GM13977 (cell line): Measurements from ENCODE around the gene PARD3B.

Experiments
- DNase-seq: peaks from one replicate; pipeline ENCODE4 v3.0.0; 2012; ENCODE audit warnings: low spot score
- in situ Hi-C: fragments of 300-500 bp; cut with MboI; formaldehyde crosslinking; loops from one replicate; pipeline ENCODE4 v1.12.0; 2022; ENCODE audit warnings: low sequenced_read_pairs, low pct_unique_long_range_greater_than_20kb, mixed read lengths, inconsistent platforms; ENCODE audit not compliant: unreplicated experiment
- TF ChIP-seq, protein P1 (sequence below): IDR thresholded peaks from 2 replicates; pipeline ENCODE4 v1.5.1; 2012; ENCODE audit warnings: mild to moderate bottlenecking, control low read depth; ENCODE audit not compliant: insufficient read depth; ENCODE audit errors: extremely low read depth, missing control alignments

Gene PARD3B

DNA sequence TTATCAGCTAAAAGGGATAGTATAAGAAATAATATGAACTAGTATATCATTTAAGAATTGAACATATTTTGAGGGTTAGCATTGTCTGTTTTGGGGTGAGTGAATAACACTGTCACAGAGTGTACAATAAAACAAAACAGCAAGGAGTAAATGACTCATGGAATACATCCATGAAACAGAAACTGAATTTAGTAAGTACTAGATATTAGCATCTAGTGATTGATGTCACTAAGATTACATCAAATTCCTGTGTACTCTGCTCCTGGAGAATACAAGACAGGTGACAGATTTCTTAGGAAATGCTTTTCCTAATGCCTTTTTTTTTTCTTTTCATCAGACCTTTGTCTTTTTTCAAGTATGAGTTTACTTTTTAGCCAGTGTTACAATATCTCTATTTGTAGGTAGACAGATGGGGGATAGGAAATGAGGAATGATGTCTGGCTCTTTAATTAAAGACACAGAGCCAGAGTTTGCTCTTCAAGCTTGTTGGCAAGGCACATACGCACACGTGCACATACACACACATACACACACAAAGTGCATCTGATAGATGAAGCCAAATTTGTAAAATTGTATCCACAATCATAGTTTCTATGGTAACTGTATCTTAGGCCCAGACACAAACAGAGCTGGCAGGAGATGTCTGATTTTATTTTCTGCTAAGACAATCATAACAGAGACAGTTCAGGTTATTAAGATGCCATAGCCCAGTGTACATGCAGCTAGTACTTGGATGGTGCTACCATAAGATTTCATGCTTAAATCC lies 998.8 kb downstream of the PARD3B start:
- TF ChIP-seq, protein P1, sequence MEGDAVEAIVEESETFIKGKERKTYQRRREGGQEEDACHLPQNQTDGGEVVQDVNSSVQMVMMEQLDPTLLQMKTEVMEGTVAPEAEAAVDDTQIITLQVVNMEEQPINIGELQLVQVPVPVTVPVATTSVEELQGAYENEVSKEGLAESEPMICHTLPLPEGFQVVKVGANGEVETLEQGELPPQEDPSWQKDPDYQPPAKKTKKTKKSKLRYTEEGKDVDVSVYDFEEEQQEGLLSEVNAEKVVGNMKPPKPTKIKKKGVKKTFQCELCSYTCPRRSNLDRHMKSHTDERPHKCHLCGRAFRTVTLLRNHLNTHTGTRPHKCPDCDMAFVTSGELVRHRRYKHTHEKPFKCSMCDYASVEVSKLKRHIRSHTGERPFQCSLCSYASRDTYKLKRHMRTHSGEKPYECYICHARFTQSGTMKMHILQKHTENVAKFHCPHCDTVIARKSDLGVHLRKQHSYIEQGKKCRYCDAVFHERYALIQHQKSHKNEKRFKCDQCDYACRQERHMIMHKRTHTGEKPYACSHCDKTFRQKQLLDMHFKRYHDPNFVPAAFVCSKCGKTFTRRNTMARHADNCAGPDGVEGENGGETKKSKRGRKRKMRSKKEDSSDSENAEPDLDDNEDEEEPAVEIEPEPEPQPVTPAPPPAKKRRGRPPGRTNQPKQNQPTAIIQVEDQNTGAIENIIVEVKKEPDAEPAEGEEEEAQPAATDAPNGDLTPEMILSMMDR = no peak
- no peak for DNase-seq
- in situ Hi-C loops = no loop called here

DNA sequence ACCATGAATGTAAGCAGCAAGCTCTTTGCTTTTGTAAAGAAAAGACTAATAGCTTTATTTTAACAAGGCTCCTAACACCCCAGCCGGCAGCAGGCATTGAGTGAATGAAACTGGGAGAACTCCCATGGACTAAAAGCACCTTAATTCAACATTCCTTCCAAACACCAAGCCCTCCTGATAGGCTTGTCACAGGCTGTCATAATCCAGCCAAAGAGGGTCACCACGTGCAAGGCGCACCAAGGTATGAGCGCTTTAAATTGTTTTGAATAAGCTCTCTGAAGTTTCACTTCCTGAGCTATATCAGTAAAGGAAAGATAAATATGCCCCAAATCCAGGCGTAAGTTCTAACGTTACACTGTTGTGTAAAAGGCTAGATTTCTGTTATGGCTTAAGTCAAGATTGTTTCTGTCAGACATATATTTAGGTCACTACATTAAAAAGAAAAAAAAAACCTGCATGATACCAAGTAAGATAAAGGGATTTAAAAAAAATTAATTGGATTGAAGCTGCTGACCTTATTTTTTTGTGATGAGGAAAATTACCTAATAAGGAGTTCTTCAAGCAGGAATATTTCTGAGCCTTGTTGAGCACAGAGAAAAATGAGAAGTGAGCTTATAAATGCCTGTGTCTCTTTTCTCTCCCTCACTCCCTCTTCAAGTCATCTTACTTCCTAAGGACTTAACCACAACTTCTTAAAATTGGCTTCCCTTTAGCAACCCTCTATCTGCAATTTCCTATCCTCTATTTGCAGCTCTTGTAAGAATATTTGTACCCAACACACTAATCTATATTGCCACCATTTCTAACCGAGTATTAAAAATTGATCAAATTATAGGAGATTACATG lies 1000.9 kb downstream of the PARD3B start:
- in situ Hi-C loops = no loop called here
- no peak for DNase-seq
- TF ChIP-seq, protein P1 = no peak

DNA sequence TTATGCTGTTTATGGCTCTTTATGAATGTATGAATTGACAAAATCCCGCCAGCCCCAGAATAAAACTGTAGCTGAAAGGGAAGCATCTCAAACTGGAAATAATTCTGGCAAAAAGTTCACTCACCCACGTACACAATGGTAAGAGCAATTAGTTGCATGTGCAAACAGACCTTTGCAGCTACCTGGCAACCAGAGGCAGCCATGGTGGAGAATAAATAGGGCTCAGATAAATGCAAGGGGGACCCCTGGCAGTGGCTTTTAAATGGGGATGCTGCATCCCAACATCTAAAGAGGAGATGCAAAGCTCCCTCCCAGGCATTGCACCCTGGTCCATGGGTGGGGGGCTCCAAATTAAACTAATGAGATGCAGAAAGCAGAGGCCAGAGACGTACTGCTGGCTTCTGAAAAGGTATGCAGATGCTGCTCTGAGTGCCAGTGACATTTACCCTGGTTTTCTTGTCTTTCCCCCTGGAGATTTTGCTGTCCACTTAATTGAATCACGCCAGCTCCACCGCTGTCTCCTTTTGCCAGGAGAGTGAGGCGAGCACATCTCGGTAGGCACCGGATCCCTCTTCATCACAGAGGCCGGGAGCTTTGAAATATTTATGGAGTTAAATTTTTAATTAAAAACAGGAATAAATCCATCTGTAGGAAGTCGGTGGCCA lies 1010.4 kb downstream of the PARD3B start:
- in situ Hi-C loops = no loop called here
- TF ChIP-seq, protein P1 = no peak
- no peak for DNase-seq

DNA sequence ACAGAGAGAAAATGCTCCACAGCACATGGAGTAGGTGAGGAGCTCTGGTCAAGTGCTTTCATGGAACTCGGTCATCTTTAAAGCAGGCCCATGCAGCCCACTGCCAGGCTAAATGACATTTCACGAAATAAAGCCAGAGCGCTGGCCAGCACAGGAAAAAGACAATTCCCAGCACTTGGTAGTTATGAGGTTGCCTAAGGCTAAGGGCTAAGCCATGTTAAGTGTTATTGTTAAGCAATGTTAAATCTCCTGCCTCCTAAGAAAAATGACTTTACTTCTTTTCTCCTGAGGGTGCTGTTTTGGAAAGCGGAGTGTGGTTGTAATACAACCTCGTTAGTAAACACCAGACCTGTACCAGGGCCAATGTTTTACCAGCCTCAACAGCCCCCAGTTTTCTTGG lies 1011.1 kb downstream of the PARD3B start:
- TF ChIP-seq, protein P1 = no peak
- in situ Hi-C loops = no loop called here
- no peak for DNase-seq

DNA sequence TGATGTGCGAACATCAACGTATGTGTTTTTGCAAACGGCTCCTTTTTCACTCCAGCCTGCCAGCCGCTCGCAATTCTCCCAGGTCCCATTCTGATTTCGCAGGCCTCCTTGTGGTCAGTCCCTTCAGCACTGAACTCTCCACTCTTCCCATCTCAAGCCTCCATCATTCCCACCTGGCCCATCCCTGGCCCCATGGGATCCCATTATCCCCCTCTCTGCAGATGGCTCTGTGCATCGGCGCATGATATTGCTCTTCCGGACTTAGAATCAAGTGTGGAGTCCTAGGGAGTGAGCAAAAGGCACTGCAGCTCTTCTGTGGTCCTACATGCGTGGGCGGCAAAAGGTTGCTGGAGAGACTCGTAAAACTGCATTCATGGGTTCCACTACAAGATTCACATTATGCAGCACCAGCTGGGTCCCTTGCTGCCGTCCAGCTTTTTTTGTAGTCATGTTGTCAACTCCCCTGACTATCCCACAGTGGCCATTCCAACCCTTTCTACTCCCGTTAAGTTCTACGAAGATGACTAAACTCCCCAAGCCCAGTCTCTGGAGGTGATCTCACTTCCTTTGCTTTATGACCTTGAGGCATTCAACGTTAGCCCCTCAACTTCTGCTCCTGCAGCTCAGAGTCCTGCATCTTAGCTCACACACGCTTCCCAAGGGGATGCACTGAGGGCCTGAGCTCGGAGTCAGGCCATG lies 1011.7 kb downstream of the PARD3B start:
- DNase-seq = no peak
- in situ Hi-C loops = no loop called here
- TF ChIP-seq, protein P1 = no peak

DNA sequence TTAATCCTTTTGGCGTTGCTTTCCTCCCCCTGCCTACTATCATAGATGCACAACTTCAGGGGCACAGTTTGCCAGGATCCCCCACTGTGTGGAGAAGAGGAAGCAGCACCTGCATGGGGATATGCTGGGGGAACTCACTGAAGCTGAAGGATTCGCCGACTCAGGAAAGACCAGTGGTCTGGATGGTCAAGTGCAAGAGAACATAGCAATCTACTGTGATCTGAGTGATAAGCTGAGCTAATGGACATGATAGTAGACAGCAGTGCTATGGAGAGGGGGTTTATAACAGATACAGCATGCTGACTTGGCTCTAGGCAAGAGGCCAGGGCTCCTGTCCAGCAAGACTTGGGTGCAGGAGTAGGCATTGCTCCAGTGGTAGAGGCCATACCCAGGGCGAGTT lies 1012.6 kb downstream of the PARD3B start:
- DNase-seq = no peak
- TF ChIP-seq, protein P1 = no peak
- in situ Hi-C loops = no loop called here
